Heart right ventricle (tissue), 16 donors: ENCODE measurements around the gene MTCH1. TPM values are rescaled to one million over a fixed set of nuclear protein-coding genes. Genes with fewer than 3 reads are reported as not detected.
A peak's percentile ranks its signal among the peaks of the same experiment; 100 is the strongest.

ENCODE experiments used
- ATAC-seq, 8 donors: fragments of 200-7000 bp; cut with Tn5 transposase; one replicate each; pipeline ENCODE4 v1.9.1; 2020; ENCODE audit warnings: mild to moderate bottlenecking in 8 of 8, moderate library complexity in 8 of 8, moderate number of reproducible peaks in 1 of 8
- DNase-seq, 2 donors: peaks; one replicate each; pipeline ENCODE4 v3.0.0-alpha.2; 2020
- H3K27ac ChIP-seq, 10 donors: fragments of 200-600 bp; sonication (generic) in 2 of 10; one replicate each; pipeline versions ENCODE4 v1.5.0 to v1.8.0; 2020 to 2022; ENCODE audit warnings: mild to moderate bottlenecking in 3 of 10
- H3K27me3 ChIP-seq, 7 donors: fragments of 200-600 bp; one replicate each; pipeline ENCODE4 v1.8.0; 2021 to 2022; ENCODE audit warnings: mild to moderate bottlenecking in 2 of 7
- H3K36me3 ChIP-seq, 9 donors: fragments of 200-600 bp; sonication (generic) in 1 of 9; one replicate each; pipeline versions ENCODE4 v1.5.0 to v1.8.0; 2020 to 2022; ENCODE audit warnings: mild to moderate bottlenecking in 2 of 9
- H3K4me1 ChIP-seq, 9 donors: fragments of 200-600 bp; sonication (generic) in 1 of 9; one replicate each; pipeline versions ENCODE4 v1.5.0 to v1.8.0; 2020 to 2022; ENCODE audit warnings: mild to moderate bottlenecking in 4 of 9
- H3K4me3 ChIP-seq, 10 donors: fragments of 200-600 bp; sonication (generic) in 2 of 10; one replicate each; pipeline versions ENCODE4 v1.5.0 to v1.8.0; 2020 to 2022; ENCODE audit warnings: mild to moderate bottlenecking in 7 of 10, moderate library complexity in 2 of 10
- H3K9me3 ChIP-seq, 11 donors: fragments of 200-600 bp in 10 of 11; sonication (generic) in 2 of 11; one replicate each; pipeline versions ENCODE4 v1.5.0 to v1.8.0; 2013 to 2022; ENCODE audit warnings: mild to moderate bottlenecking in 2 of 11, control low read depth in 1 of 11, moderate library complexity in 1 of 11
- CTCF ChIP-seq, 9 donors: fragments of 200-600 bp; sonication (generic) in 2 of 9; IDR thresholded peaks; one replicate each; pipeline versions ENCODE4 v1.5.0 to v1.8.0; 2021 to 2022; ENCODE audit warnings: antibody characterized with exemption in 9 of 9, mild to moderate bottlenecking in 5 of 9, moderate library complexity in 1 of 9
- WGBS, 2 donors: extraction: QIAGEN DNeasy Blood & Tissue Kit; methylation state at CpG; one replicate each; pipeline ENCODE4 v1.1.7; 2013; ENCODE audit warnings: inconsistent platforms in 1 of 2; 5-methylcytosine and 5-hydroxymethylcytosine counted together
- intact Hi-C, 10 donors: fragments of 100-400 bp; cut with DNase I; formaldehyde crosslinking; loops; one replicate each; pipeline versions ENCODE4 v1.11.1 to v1.14.2; 2022
- polyA plus RNA-seq, 2 donors: library from polyadenylated mRNA; stranded (reverse); fragments of 200-250 nt; gene quantifications; one replicate each; pipeline ENCODE4 v1.2.3, GENCODE V29; 2013
- total RNA-seq, 10 donors: library from RNA; stranded (reverse); fragmentation: NEBNext Ultra II Directional in 3 of 10; extraction: Animal tissue kit (Norgen Biotek cat#: 25700) in 3 of 10; gene quantifications; one replicate each; pipeline versions ENCODE4 v1.2.1 to v1.2.4, GENCODE V29; 2021 to 2023
- donor health status: Arrhythmogenic right ventricular cardiomyopathy.
- donor health status: ischemic (EF 13 %, LVEDD 7.1; RV severe dilation, severe dysfunction).
- donor health status: healthy with polysubstance abuse.
- donor health status: DM: no; HTN: yes; CAD: no.
- donor health status: DM: no; HTN: no; CAD: no.
- donor health status: ischemic (EF 25% LVEDD 6.9; RV normal size, moderate dysfunction).
- donor health status: ischemic (EF 25% LVEDD 5.7; RV mildly dilated, moderate dysfunction).
- donor health status: healthy.
- donor health status: DM: yes; HTN: yes; CAD: no.
- donor health status: Ischemic cardiomyopathy.
- donor health status: ischemic (EF 35%, LVEDD 5.7; RV mildly dilated, moderate dysfunction).
- donor health status: nonischemic (EF 11% LVEDD 7.7; RV severe dilation, severe dysfunction).
- donor health status: DM: yes; HTN: yes; CAD: no.
- donor health status: PGD.
- donor health status: ischemic (EF 29% LVEDD 5.4; RV normal size, mild dysfunction).
- donor health status: nonischemic (EF 23%, LVEDD 6.1; RV moderate dilation, normal function).

The MTCH1 gene
- total and polyA plus RNA-seq, 12 donors = 82.6 to 341 (median 156) TPM

GRCh38 chr6:36930483-36930882 is 55.5 kb downstream of the MTCH1 start:
- no peak for DNase-seq
- no peaks in the 10 kb centered on the region for H3K9me3 ChIP-seq
- H3K36me3 ChIP-seq = peaks cover 0 to 7% (median 0%) of the 10 kb centered on the region in 9 donors
- WGBS, 2 donors = 75 to 79% methylated on average over 4 of the region's 4 CpGs
- no peak overlapping the region for H3K4me3 ChIP-seq
- peak in 2 of 8 donors; percentile 38 to 67 for ATAC-seq
- no peaks in the 10 kb centered on the region for H3K27me3 ChIP-seq
- H3K4me1 ChIP-seq = peaks cover 0 to 37% (median 20%) of the 10 kb centered on the region in 9 donors
- peak overlapping the region in 3 of 10 donors; percentile 34 to 69 (median 54) for H3K27ac ChIP-seq
- TF ChIP-seq CTCF (IDR thresholded peaks at IDR 0.05) = no peak
- intact Hi-C loops = no loop called here

GRCh38 chr6:36929607-36930006 is 56.4 kb downstream of the MTCH1 start:
- H3K27ac ChIP-seq = peak overlapping the region in 5 of 10 donors; percentile 9 to 83 (median 51)
- intact Hi-C loops = no loop called here
- H3K4me1 ChIP-seq = peaks cover 0 to 37% (median 20%) of the 10 kb centered on the region in 9 donors

GRCh38 chr6:36929152-36929551 is 56.8 kb downstream of the MTCH1 start:
- Histone ChIP-seq H3K27ac (peak overlapping the region in 4 of 10 donors; percentile 44 to 83 (median 52)), H3K4me1 (peaks cover 0 to 37% (median 20%) of the 10 kb centered on the region in 9 donors), H3K27me3 (no peaks in the 10 kb centered on the region), H3K4me3 (no peak overlapping the region), H3K36me3 (peaks cover 0 to 20% (median 11%) of the 10 kb centered on the region in 9 donors), H3K9me3 (no peaks in the 10 kb centered on the region)
- ATAC-seq (peak in 1 of 8 donors; percentile 24), DNase-seq (no peak)
- WGBS, 2 donors = 66 to 69% methylated on average over 10 of the region's 10 CpGs
- intact Hi-C loops = no loop called here
- no peak for TF ChIP-seq CTCF (IDR thresholded peaks at IDR 0.05)

More at GRCh38 chr6:36929607-36930006, 56.4 kb downstream of the MTCH1 start:
- WGBS, 2 donors = 48 to 49% methylated on average over 5 of the region's 5 CpGs
- ATAC-seq (no peak), DNase-seq (no peak)
- Histone ChIP-seq H3K27me3 (no peaks in the 10 kb centered on the region), H3K4me3 (no peak overlapping the region), H3K9me3 (no peaks in the 10 kb centered on the region), H3K36me3 (peaks cover 0 to 16% (median 7%) of the 10 kb centered on the region in 9 donors)
- no peak for TF ChIP-seq CTCF (IDR thresholded peaks at IDR 0.05)

- WGBS, 2 donors = 58 to 60% methylated on average over 7 of the region's 7 CpGs
- H3K4me1 ChIP-seq = peaks cover 0 to 37% (median 20%) of the 10 kb centered on the region in 9 donors
- H3K36me3 ChIP-seq = peaks cover 0 to 27% (median 17%) of the 10 kb centered on the region in 9 donors
- ATAC-seq (peak in 7 of 8 donors; percentile 24 to 55 (median 43)), DNase-seq (peak in 1 of 2 donors; percentile 31)
- no peak for TF ChIP-seq CTCF (IDR thresholded peaks at IDR 0.05)
- no peaks in the 10 kb centered on the region for H3K27me3 ChIP-seq
- H3K27ac ChIP-seq = peak overlapping the region in 7 of 10 donors; percentile 3 to 83 (median 52)
- no peaks in the 10 kb centered on the region for H3K9me3 ChIP-seq
- no peak overlapping the region for H3K4me3 ChIP-seq
- intact Hi-C loops = no loop called here
Observed at GRCh38 chr6:36928547-36928918, 57.5 kb downstream of the MTCH1 start.
